ENCODE data around the gene SYF2. TPM values are rescaled to one million over a fixed set of nuclear protein-coding genes. Genes with fewer than 3 reads are reported as not detected.

Gene SYF2
- polyA plus RNA-seq, 1 experiment: 15.0 TPM

GRCh38 chr1:25174730-25175612 is 57.3 kb downstream of the SYF2 start:
- no peaks in the 10 kb centered on the region for H3K36me3 ChIP-seq (ENCODE audit: control insufficient read depth, insufficient read depth, low read length)
- DNase-seq (ENCODE audit: low read depth): no peak
- no peak overlapping the region for H3K4me3 ChIP-seq (ENCODE audit: low read depth, low read length)
- TF ChIP-seq, protein P1, sequence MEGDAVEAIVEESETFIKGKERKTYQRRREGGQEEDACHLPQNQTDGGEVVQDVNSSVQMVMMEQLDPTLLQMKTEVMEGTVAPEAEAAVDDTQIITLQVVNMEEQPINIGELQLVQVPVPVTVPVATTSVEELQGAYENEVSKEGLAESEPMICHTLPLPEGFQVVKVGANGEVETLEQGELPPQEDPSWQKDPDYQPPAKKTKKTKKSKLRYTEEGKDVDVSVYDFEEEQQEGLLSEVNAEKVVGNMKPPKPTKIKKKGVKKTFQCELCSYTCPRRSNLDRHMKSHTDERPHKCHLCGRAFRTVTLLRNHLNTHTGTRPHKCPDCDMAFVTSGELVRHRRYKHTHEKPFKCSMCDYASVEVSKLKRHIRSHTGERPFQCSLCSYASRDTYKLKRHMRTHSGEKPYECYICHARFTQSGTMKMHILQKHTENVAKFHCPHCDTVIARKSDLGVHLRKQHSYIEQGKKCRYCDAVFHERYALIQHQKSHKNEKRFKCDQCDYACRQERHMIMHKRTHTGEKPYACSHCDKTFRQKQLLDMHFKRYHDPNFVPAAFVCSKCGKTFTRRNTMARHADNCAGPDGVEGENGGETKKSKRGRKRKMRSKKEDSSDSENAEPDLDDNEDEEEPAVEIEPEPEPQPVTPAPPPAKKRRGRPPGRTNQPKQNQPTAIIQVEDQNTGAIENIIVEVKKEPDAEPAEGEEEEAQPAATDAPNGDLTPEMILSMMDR (IDR thresholded peaks at IDR 0.05; ENCODE audit: insufficient read depth, low read depth, low read length): no peak
- ChIA-PET POLR2A (no interaction called here), CTCF (interaction anchor here (0.6 kb wide), 1 partner anchor 28 kb away, joined by 4 read pairs; no protein-coding TSS in a partner anchor)
- 0 out of 2 replicates have a peak, but pooled peaks cover 2% of the 10 kb centered on the region for H3K27me3 ChIP-seq (ENCODE audit: control insufficient read depth, insufficient read depth, low read length)

GRCh38 chr1:25174363-25174729 is 58.0 kb downstream of the SYF2 start:
- H3K27me3 ChIP-seq (ENCODE audit: control insufficient read depth, insufficient read depth, low read length): 0 out of 2 replicates have a peak, but pooled peaks cover 2% of the 10 kb centered on the region
- ChIA-PET POLR2A (no interaction called here), CTCF (interaction anchor here (0.6 kb wide), 1 partner anchor 28 kb away, joined by 4 read pairs; no protein-coding TSS in a partner anchor)
- no peak overlapping the region for H3K4me3 ChIP-seq (ENCODE audit: low read depth, low read length)
- no peak for DNase-seq (ENCODE audit: low read depth)
- TF ChIP-seq, protein P1 (IDR thresholded peaks at IDR 0.05; ENCODE audit: insufficient read depth, low read depth, low read length): no peak
- H3K36me3 ChIP-seq (ENCODE audit: control insufficient read depth, insufficient read depth, low read length): no peaks in the 10 kb centered on the region

DNA sequence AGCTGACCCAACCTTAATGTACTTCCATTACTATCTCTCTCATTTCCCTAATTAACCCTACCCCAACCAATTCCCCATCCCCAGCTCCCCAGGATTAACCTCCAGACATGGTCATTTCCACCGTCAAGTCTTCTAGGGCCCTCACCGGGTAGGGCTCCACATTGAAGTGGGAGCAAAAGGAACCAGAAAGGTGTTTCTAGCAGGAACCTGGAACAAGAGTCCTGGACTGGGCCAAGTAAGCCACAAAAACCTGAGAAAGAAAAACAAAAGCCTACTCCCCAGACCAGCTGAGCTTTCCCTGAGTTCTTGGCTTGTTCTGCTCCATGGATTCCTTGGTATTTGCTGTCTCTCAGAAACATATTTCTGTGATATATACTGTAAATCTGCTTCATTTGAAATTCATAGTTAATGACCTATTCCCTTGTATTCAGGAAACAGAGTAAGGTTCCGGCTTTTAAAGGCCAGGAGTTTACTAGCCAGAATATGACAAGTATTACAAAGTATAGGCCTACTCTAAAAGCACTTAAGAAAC is 58.4 kb downstream of the SYF2 start:
- Histone ChIP-seq H3K27me3 (ENCODE audit: control insufficient read depth, insufficient read depth, low read length) (0 out of 2 replicates have a peak, but pooled peaks cover 2% of the 10 kb centered on the region), H3K4me3 (ENCODE audit: low read depth, low read length) (no peak overlapping the region), H3K36me3 (ENCODE audit: control insufficient read depth, insufficient read depth, low read length) (no peaks in the 10 kb centered on the region)
- DNase-seq (ENCODE audit: low read depth): no peak
- CTCF ChIA-PET: no interaction called here
- TF ChIP-seq, protein P1 (IDR thresholded peaks at IDR 0.05; ENCODE audit: insufficient read depth, low read depth, low read length): no peak
- POLR2A ChIA-PET: no interaction called here

Other genes with a start within 250 kb of the SYF2 start
- 59.7 and 70.4 TPM in 2 replicates for gene RSRP1, start 15.0 kb upstream of the SYF2 start, polyA plus RNA-seq (2011; rRNA removed)
- 0.10 and 0.12 TPM in 2 replicates for gene RHD, start 40.0 kb upstream of the SYF2 start, polyA plus RNA-seq (2011; rRNA removed)
- 55.8 and 143 TPM in 2 replicates for gene TMEM50A, start 105.8 kb upstream of the SYF2 start, polyA plus RNA-seq (2011; rRNA removed)
- 0.49 and 0.59 TPM in 2 replicates for gene RHCE, start 188.3 kb upstream of the SYF2 start, polyA plus RNA-seq (2011; rRNA removed)
- gene MACO1, start 198.4 kb upstream of the SYF2 start, polyA plus RNA-seq (2011; rRNA removed): 9.5 and 12.6 TPM in 2 replicates

All from BJ (cell line).